SK-N-SH treated with all-trans-retinoic acid at 6 μM for 48 hours (cell line): Measurements from ENCODE around the gene TF.

Experiments used
- ATAC-seq: fragments of 200-7000 bp; cut with Tn5 transposase; 3 replicates; pipeline ENCODE4 v1.9.1; 2020; ENCODE audit warnings: mild to moderate bottlenecking, moderate library complexity
- ARNTL ChIP-seq: fragments of 450-650 bp; formaldehyde crosslinking; IDR thresholded peaks from 2 replicates; pipeline ENCODE4 v1.5.0; 2020; ENCODE audit warnings: low read depth, mild to moderate bottlenecking, moderate library complexity, borderline replicate concordance
- BACH2 ChIP-seq: fragments of 250-450 bp; sonication (Bioruptor Pico); IDR thresholded peaks from 2 replicates; pipeline ENCODE4 v1.9.0; 2021; ENCODE audit warnings: mild to moderate bottlenecking, borderline replicate concordance
- CSDC2 ChIP-seq: fragments of 250-450 bp; sonication (Bioruptor Pico); IDR thresholded peaks from 2 replicates; pipeline ENCODE4 v1.5.0; 2020; ENCODE audit warnings: mild to moderate bottlenecking, moderate library complexity
- ESRRG ChIP-seq: fragments of 250-450 bp; sonication (Bioruptor Pico); IDR thresholded peaks from 2 replicates; pipeline ENCODE4 v1.6.1; 2021; ENCODE audit warnings: mild to moderate bottlenecking
- GLIS3 ChIP-seq: fragments of 250-450 bp; sonication (Bioruptor Pico); IDR thresholded peaks from 2 replicates; pipeline ENCODE4 v1.5.0; 2020; ENCODE audit warnings: mild to moderate bottlenecking, moderate library complexity
- ISL1 ChIP-seq: fragments of 250-450 bp; sonication (Bioruptor Pico); IDR thresholded peaks from 2 replicates; pipeline ENCODE4 v2.1.2; 2022; ENCODE audit warnings: mild to moderate bottlenecking, moderate library complexity
- OSR1 ChIP-seq: fragments of 250-450 bp; sonication (Bioruptor Pico); IDR thresholded peaks from 2 replicates; pipeline ENCODE4 v1.8.0; 2022; ENCODE audit warnings: moderate library complexity, mild to moderate bottlenecking, inconsistent platforms
- PPARA ChIP-seq: fragments of 250-450 bp; sonication (Bioruptor Pico); IDR thresholded peaks from 2 replicates; pipeline ENCODE4 v1.5.0; 2020; ENCODE audit warnings: mild to moderate bottlenecking, borderline replicate concordance
- SNAI2 ChIP-seq: fragments of 250-450 bp; sonication (Bioruptor Pico); IDR thresholded peaks from 2 replicates; pipeline ENCODE4 v1.5.0; 2020; ENCODE audit warnings: mild to moderate bottlenecking, moderate library complexity
- TCF4 ChIP-seq: fragments of 250-450 bp; sonication (Bioruptor Pico); IDR thresholded peaks from 2 replicates; pipeline ENCODE4 v1.8.0; 2021; ENCODE audit warnings: mild to moderate bottlenecking, moderate library complexity, borderline replicate concordance
- TOX ChIP-seq: fragments of 250-450 bp; sonication (Bioruptor Pico); IDR thresholded peaks from 2 replicates; pipeline ENCODE4 v1.8.0; 2021; ENCODE audit warnings: mild to moderate bottlenecking, moderate library complexity, borderline replicate concordance
- ZC3H10 ChIP-seq: fragments of 250-450 bp; sonication (Bioruptor Pico); IDR thresholded peaks from 2 replicates; pipeline ENCODE4 v1.5.1; 2021; ENCODE audit warnings: mild to moderate bottlenecking, moderate library complexity
- ZFP30 ChIP-seq: fragments of 450-650 bp; formaldehyde crosslinking; IDR thresholded peaks from 2 replicates; pipeline ENCODE4 v1.5.0; 2022; ENCODE audit warnings: mild to moderate bottlenecking, moderate library complexity
- ZNF565 ChIP-seq: fragments of 450-650 bp; formaldehyde crosslinking; conservative IDR thresholded peaks from 2 replicates; pipeline ENCODE4 v1.5.0; 2020; ENCODE audit warnings: low read depth, mild to moderate bottlenecking, moderate library complexity
- ZNF70 ChIP-seq: fragments of 450-650 bp; formaldehyde crosslinking; IDR thresholded peaks from 2 replicates; pipeline ENCODE4 v1.5.0; 2020; ENCODE audit warnings: mild to moderate bottlenecking, moderate library complexity
- ZNF8 ChIP-seq: fragments of 450-650 bp; formaldehyde crosslinking; IDR thresholded peaks from 2 replicates; pipeline ENCODE4 v1.5.0; 2020; ENCODE audit warnings: mild to moderate bottlenecking, moderate library complexity
- TF ChIP-seq, protein P1 (sequence below): fragments of 250-450 bp; sonication (Bioruptor Pico); IDR thresholded peaks from 2 replicates; pipeline ENCODE4 v1.8.0; 2020; ENCODE audit warnings: mild to moderate bottlenecking, moderate library complexity, borderline replicate concordance
- TF ChIP-seq, protein P2 (sequence below): fragments of 250-450 bp; sonication (Bioruptor Pico); IDR thresholded peaks from 2 replicates; pipeline ENCODE4 v1.5.1; 2020; ENCODE audit warnings: low read depth, mild to moderate bottlenecking, moderate library complexity
- TF ChIP-seq, protein P3 (sequence below): fragments of 250-450 bp; sonication (Bioruptor Pico); IDR thresholded peaks from 2 replicates; pipeline ENCODE4 v1.8.0; 2021; ENCODE audit warnings: low read depth, mild to moderate bottlenecking, moderate library complexity, borderline replicate concordance
- TF ChIP-seq, protein P4 (sequence below): fragments of 250-450 bp; sonication (Bioruptor Pico); IDR thresholded peaks from 2 replicates; pipeline ENCODE4 v1.5.0; 2020; ENCODE audit warnings: mild to moderate bottlenecking, moderate library complexity

TF gene

DNA sequence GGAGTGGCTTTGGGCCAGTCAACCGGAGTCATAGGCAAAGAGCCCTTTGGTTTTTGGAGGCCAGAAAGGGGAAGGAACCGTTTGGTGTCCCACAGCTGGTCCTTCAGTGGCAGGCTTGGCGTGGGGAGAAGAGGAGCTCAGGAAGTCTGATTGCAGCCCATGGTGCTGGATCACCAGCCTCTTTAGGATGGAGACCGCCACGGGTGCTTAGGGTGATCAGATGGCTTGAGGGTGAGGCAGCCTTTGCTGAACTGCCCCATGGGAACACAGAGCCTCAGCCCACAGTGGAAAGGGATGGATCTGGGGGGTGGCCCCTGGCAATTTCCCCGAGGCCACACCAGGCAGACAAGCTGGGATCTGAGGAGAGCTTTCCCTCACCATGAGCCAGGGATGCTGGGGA is 45.8 kb upstream of the TF start:
- no peak for ATAC-seq
- no peak for TF ChIP-seq ZC3H10 (CRISPR knock-in tag)
- TF ChIP-seq SNAI2 (CRISPR knock-in tag), result no peak
- TF ChIP-seq BACH2 (CRISPR knock-in tag), result no peak
- TF ChIP-seq, protein P1, sequence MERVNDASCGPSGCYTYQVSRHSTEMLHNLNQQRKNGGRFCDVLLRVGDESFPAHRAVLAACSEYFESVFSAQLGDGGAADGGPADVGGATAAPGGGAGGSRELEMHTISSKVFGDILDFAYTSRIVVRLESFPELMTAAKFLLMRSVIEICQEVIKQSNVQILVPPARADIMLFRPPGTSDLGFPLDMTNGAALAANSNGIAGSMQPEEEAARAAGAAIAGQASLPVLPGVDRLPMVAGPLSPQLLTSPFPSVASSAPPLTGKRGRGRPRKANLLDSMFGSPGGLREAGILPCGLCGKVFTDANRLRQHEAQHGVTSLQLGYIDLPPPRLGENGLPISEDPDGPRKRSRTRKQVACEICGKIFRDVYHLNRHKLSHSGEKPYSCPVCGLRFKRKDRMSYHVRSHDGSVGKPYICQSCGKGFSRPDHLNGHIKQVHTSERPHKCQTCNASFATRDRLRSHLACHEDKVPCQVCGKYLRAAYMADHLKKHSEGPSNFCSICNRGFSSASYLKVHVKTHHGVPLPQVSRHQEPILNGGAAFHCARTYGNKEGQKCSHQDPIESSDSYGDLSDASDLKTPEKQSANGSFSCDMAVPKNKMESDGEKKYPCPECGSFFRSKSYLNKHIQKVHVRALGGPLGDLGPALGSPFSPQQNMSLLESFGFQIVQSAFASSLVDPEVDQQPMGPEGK (CRISPR knock-in tag), result no peak
- TF ChIP-seq, protein P2, sequence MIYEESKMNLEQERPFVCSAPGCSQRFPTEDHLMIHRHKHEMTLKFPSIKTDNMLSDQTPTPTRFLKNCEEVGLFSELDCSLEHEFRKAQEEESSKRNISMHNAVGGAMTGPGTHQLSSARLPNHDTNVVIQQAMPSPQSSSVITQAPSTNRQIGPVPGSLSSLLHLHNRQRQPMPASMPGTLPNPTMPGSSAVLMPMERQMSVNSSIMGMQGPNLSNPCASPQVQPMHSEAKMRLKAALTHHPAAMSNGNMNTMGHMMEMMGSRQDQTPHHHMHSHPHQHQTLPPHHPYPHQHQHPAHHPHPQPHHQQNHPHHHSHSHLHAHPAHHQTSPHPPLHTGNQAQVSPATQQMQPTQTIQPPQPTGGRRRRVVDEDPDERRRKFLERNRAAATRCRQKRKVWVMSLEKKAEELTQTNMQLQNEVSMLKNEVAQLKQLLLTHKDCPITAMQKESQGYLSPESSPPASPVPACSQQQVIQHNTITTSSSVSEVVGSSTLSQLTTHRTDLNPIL (CRISPR knock-in tag), result no peak
- TF ChIP-seq OSR1 (CRISPR knock-in tag), result no peak
- no peak for TF ChIP-seq CSDC2 (CRISPR knock-in tag)
- no peak for TF ChIP-seq ISL1 (CRISPR knock-in tag)
- TF ChIP-seq ZFP30 (CRISPR knock-in tag), result no peak
- TF ChIP-seq ESRRG (CRISPR knock-in tag), result no peak
- no peak for TF ChIP-seq TCF4 (CRISPR knock-in tag)
- TF ChIP-seq GLIS3 (CRISPR knock-in tag), result no peak
- TF ChIP-seq ZNF565, result no peak

DNA sequence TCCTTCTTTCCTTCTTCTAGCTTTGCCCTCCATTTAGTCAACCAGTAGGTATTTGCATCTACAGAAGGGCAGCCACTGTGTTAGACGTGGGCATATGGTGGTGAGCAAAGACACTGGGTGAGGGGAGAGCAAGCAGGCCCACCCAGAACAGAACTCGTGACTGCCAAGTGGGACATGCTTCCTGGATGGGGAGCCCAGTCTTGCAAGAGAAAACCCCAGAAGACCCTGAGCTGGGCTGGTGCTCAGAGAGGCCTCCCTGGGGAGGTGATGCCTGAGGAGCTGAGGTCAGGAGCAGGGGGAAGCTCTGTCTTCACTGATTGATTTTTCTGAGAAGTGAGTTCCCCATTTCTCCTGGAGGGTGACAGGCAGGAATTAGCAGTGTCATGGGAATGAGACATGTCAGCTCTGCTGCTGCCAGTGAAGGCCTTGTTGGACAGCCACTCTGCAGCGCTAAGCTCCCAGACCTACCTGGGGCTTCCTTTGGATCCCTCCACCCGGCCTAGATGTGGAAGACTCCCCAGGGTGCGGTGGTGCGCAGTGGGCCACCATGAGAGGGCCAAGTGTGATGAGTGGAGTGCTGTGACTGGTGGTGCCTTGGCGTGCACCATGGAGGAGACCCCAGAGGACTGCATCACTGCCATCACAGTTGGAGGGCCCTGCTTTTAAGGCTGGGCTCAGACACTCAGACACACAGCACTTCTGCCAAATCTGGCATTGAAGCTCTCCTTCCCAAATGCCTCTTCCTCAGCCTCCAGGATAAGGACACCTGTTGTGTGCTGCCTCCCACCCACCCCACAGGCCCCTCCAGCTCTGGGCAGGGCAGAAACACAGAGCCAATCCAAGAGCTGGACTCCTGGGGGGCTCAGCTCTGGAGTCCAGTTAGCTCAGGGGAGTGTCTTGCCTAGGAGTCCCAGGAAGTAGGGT is 44.5 kb upstream of the TF start:
- ATAC-seq, result no peak
- no peak for TF ChIP-seq TOX
- no peak for TF ChIP-seq BACH2 (CRISPR knock-in tag)
- no peak for TF ChIP-seq ZNF70 (CRISPR knock-in tag)
- no peak for TF ChIP-seq CSDC2 (CRISPR knock-in tag)
- TF ChIP-seq ZNF565, result no peak
- TF ChIP-seq ISL1 (CRISPR knock-in tag), result no peak
- TF ChIP-seq ARNTL (CRISPR knock-in tag), result no peak
- TF ChIP-seq, protein P1 (CRISPR knock-in tag), result no peak
- TF ChIP-seq, protein P3, sequence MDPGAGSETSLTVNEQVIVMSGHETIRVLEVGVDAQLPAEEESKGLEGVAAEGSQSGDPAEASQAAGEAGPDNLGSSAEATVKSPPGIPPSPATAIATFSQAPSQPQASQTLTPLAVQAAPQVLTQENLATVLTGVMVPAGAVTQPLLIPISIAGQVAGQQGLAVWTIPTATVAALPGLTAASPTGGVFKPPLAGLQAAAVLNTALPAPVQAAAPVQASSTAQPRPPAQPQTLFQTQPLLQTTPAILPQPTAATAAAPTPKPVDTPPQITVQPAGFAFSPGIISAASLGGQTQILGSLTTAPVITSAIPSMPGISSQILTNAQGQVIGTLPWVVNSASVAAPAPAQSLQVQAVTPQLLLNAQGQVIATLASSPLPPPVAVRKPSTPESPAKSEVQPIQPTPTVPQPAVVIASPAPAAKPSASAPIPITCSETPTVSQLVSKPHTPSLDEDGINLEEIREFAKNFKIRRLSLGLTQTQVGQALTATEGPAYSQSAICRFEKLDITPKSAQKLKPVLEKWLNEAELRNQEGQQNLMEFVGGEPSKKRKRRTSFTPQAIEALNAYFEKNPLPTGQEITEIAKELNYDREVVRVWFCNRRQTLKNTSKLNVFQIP (CRISPR knock-in tag), result no peak
- TF ChIP-seq SNAI2 (CRISPR knock-in tag), result no peak
- TF ChIP-seq ESRRG (CRISPR knock-in tag), result no peak

DNA sequence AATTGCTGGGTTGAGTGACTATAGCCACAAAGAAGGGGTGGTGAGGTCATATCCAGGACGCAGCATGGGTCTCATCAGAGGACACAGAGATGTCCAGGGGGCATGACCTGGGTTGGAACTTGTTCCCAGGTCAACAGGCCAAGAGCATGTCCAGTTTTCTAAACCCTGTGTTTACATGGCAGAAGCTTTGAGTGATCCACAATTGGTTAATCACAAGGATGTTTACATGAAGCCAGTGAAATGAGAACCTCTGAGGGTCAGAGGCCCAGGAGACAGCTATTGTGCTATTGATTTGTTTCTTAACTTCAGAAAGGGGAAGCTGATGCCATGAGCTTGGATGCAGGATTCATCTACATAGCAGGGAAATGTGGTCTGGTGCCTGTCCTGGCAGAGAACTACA is 42.3 kb upstream of the TF start:
- ATAC-seq, result no peak
- TF ChIP-seq, protein P3 (CRISPR knock-in tag), result no peak
- TF ChIP-seq ZNF8 (no peak), OSR1 (CRISPR knock-in tag) (no peak), ZNF565 (no peak), CSDC2 (CRISPR knock-in tag) (no peak), BACH2 (CRISPR knock-in tag) (no peak), ESRRG (CRISPR knock-in tag) (no peak), PPARA (CRISPR knock-in tag) (no peak), TCF4 (CRISPR knock-in tag) (no peak), ZC3H10 (CRISPR knock-in tag) (no peak), TOX (no peak)
- TF ChIP-seq, protein P1 (CRISPR knock-in tag), result no peak
- TF ChIP-seq, protein P4, sequence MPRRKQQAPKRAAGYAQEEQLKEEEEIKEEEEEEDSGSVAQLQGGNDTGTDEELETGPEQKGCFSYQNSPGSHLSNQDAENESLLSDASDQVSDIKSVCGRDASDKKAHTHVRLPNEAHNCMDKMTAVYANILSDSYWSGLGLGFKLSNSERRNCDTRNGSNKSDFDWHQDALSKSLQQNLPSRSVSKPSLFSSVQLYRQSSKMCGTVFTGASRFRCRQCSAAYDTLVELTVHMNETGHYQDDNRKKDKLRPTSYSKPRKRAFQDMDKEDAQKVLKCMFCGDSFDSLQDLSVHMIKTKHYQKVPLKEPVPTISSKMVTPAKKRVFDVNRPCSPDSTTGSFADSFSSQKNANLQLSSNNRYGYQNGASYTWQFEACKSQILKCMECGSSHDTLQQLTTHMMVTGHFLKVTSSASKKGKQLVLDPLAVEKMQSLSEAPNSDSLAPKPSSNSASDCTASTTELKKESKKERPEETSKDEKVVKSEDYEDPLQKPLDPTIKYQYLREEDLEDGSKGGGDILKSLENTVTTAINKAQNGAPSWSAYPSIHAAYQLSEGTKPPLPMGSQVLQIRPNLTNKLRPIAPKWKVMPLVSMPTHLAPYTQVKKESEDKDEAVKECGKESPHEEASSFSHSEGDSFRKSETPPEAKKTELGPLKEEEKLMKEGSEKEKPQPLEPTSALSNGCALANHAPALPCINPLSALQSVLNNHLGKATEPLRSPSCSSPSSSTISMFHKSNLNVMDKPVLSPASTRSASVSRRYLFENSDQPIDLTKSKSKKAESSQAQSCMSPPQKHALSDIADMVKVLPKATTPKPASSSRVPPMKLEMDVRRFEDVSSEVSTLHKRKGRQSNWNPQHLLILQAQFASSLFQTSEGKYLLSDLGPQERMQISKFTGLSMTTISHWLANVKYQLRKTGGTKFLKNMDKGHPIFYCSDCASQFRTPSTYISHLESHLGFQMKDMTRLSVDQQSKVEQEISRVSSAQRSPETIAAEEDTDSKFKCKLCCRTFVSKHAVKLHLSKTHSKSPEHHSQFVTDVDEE (CRISPR knock-in tag), result no peak
- TF ChIP-seq, protein P2 (CRISPR knock-in tag), result no peak
